ENCODE data around the gene TMEM100.

The TMEM100 gene

GRCh38 chr17:55734128-55734781, 11.6 kb upstream of the TMEM100 start:
- H3K4me3 ChIP-seq (ENCODE audit: low read depth, low read length): no peak overlapping the region
- in situ Hi-C loops (cut with HindIII; ENCODE audit: low pct_ligation_motif_present, low sequenced_read_pairs): no loop called here
- H3K36me3 ChIP-seq (replicated peaks): no peaks in the 10 kb centered on the region
- H3K27ac ChIP-seq: no peak overlapping the region
- DNase-seq: no peak
- H3K27me3 ChIP-seq (replicated peaks): no peaks in the 10 kb centered on the region
- no peak for TF ChIP-seq CTCF (IDR thresholded peaks at IDR 0.05; ENCODE audit: low read depth, low read length, missing control alignments)

- Histone ChIP-seq H3K4me3 (ENCODE audit: low read depth, low read length) (peak overlapping the region; percentile 1), H3K36me3 (replicated peaks) (no peaks in the 10 kb centered on the region), H3K27ac (no peak overlapping the region), H3K27me3 (replicated peaks) (no peaks in the 10 kb centered on the region)
- TF ChIP-seq CTCF (IDR thresholded peaks at IDR 0.05; ENCODE audit: low read depth, low read length, missing control alignments): no peak
- in situ Hi-C loops (cut with HindIII; ENCODE audit: low pct_ligation_motif_present, low sequenced_read_pairs): no loop called here
- DNase-seq: no peak
Measured at GRCh38 chr17:55731586-55732250, 9.1 kb upstream of the TMEM100 start.

- H3K27me3 ChIP-seq (replicated peaks): no peaks in the 10 kb centered on the region
- in situ Hi-C loops (cut with HindIII; ENCODE audit: low pct_ligation_motif_present, low sequenced_read_pairs): no loop called here
Measured at GRCh38 chr17:55730808-55731207, 8.1 kb upstream of the TMEM100 start.

GRCh38 chr17:55730380-55730779, 7.7 kb upstream of the TMEM100 start:
- DNase-seq: no peak
- H3K36me3 ChIP-seq (replicated peaks): no peaks in the 10 kb centered on the region
- no peak for TF ChIP-seq CTCF (IDR thresholded peaks at IDR 0.05; ENCODE audit: low read depth, low read length, missing control alignments)
- in situ Hi-C loops (cut with HindIII; ENCODE audit: low pct_ligation_motif_present, low sequenced_read_pairs): no loop called here
- no peaks in the 10 kb centered on the region for H3K27me3 ChIP-seq (replicated peaks)
- no peak overlapping the region for H3K4me3 ChIP-seq (ENCODE audit: low read depth, low read length)
- H3K27ac ChIP-seq: no peak overlapping the region

More at GRCh38 chr17:55730808-55731207, 8.1 kb upstream of the TMEM100 start:
- no peak for TF ChIP-seq CTCF (IDR thresholded peaks at IDR 0.05; ENCODE audit: low read depth, low read length, missing control alignments)
- Histone ChIP-seq H3K36me3 (replicated peaks) (no peaks in the 10 kb centered on the region), H3K4me3 (ENCODE audit: low read depth, low read length) (no peak overlapping the region), H3K27ac (no peak overlapping the region)
- DNase-seq: no peak

GRCh38 chr17:55729484-55729883, 6.8 kb upstream of the TMEM100 start:
- H3K27ac ChIP-seq: no peak overlapping the region
- no peaks in the 10 kb centered on the region for H3K36me3 ChIP-seq (replicated peaks)
- no peaks in the 10 kb centered on the region for H3K27me3 ChIP-seq (replicated peaks)
- no peak for DNase-seq
- no peak overlapping the region for H3K4me3 ChIP-seq (ENCODE audit: low read depth, low read length)
- in situ Hi-C loops (cut with HindIII; ENCODE audit: low pct_ligation_motif_present, low sequenced_read_pairs): no loop called here
- TF ChIP-seq CTCF (IDR thresholded peaks at IDR 0.05; ENCODE audit: low read depth, low read length, missing control alignments): no peak

All from brain microvascular endothelial cell (primary cell).